Measurements from ENCODE around the gene ISM1. TPM values are rescaled to one million over a fixed set of nuclear protein-coding genes. Genes with fewer than 3 reads are reported as not detected.

The ISM1 gene
- total and polyA plus RNA-seq, 2 donors (not counting 3 experiments of a cell fraction or from before 2014, with no cell fraction given): not detected

DNA sequence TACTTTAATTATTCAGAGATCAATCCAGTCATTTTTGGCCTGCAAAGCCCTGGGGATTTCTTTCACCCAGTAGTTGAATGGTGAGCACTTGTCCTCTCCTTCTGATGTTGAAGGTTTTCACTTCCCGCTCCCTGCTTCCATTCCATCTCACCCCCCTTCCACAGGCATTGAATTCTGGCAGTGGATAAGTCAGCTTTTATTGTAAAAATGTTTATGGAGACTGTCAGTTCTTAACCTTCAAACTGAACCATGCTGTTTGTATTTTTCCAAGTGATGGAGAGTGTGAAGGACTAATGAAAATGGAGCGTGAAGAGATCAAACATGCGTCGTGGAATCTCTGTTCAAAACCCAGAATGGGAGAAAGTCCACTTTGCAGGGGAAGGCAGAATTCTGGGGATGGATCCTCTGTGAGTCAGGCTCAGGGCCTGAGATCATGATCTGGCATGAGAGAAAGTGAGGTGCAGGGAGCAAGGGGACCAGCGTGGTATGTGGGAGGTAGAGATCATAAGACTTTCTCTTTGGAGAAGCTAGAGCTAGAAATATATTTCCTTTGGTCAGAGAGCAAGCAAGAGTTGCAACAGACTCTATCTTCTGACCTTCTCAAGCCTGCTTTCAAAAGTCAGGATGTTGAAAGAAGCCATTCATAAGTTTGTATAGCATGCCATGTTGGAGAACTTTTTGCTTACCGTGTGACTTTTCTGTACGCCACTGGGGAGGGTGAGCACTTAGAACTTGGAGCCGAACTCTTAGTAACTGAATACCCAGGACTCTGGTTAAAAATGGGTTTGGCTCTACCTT is 30.2 kb downstream of the ISM1 start:
- ChIA-PET CTCF (interaction anchor here (4.2 kb wide), 1 partner anchor 10 kb away, joined by 24 read pairs; no protein-coding TSS in a partner anchor), POLR2A (no interaction called here)
- no peaks in the 10 kb centered on the region for H3K36me3 ChIP-seq (ENCODE audit: control insufficient read depth in 2 of 2, extremely low read depth in 1 of 2, insufficient read depth in 2 of 2, low read length in 2 of 2)
- no peak overlapping the region for H2AFZ ChIP-seq (ENCODE audit: low read depth, low read length)
- H3K4me2 ChIP-seq (ENCODE audit: insufficient read depth, low read length): no peak overlapping the region
- BruUV-seq (replicated peaks): no TSS peak
- peaks cover 0 to 3% of the 10 kb centered on the region in 2 experiments for H3K27me3 ChIP-seq (ENCODE audit: control insufficient read depth in 2 of 2, insufficient read depth in 2 of 2, low read length in 2 of 2)
- dilution Hi-C loops (cut with MboI; ENCODE audit: extremely low pct_ligation_motif_present, low sequenced_read_pairs) (no loop called here), intact Hi-C loops (cut with micrococcal nuclease) (no loop called here)
- H3K9me3 ChIP-seq (replicated peaks; ENCODE audit: control insufficient read depth, insufficient read depth, low read length): no peaks in the 10 kb centered on the region
- peaks cover 12% of the 10 kb centered on the region for H3K4me1 ChIP-seq (ENCODE audit: control insufficient read depth, extremely low read depth, insufficient read depth, low read length)
- DNase-seq (ENCODE audit: low read depth, low spot score) (no peak), FAIRE-seq (no peak)
- H3K9me1 ChIP-seq (replicated peaks; ENCODE audit: control insufficient read depth, extremely low read depth, insufficient read depth, low read length): no peaks in the 10 kb centered on the region
- TF ChIP-seq POLR2AphosphoS5 (IDR thresholded peaks at IDR 0.05; ENCODE audit: insufficient read depth, low read depth, low read length) (no peak), FOS (IDR thresholded peaks at IDR 0.05; ENCODE audit: borderline replicate concordance, insufficient read depth, low read length) (no peak)
- H3K79me2 ChIP-seq (ENCODE audit: control insufficient read depth, insufficient read depth, low read length): no peaks in the 10 kb centered on the region
- H3K4me3 ChIP-seq (replicated peaks in 1 of 3; ENCODE audit: insufficient read depth in 1 of 3, low read depth in 1 of 3, low read length in 3 of 3): no peak overlapping the region
- H3K9ac ChIP-seq (replicated peaks; ENCODE audit: extremely low read depth, insufficient read depth, low read length): no peak overlapping the region
- H3K27ac ChIP-seq (ENCODE audit: insufficient read depth, low read depth, low read length): no peak overlapping the region
- H4K20me1 ChIP-seq (replicated peaks; ENCODE audit: control insufficient read depth, extremely low read depth, insufficient read depth, low read length): no peaks in the 10 kb centered on the region

DNA sequence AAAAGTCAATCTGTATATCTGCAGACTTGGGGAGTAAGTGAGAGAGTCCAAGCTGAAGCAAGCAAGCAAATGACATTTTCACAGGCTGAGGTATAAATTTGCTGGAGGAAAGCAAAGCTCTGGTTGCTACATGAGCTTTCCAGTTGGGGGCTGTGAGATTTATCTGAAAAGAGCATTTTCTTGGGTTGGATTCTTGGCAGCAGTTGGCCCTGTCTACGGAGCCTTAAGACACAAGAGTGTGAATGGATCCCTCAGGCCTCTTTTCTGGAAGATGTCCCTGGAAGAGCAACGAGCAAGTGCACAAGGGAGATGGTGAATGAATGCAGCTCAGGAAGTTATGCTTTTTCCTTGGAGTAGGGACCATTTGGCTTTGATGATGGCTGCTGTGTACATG is 30.8 kb downstream of the ISM1 start:
- no TSS peak for BruUV-seq (replicated peaks)
- intact Hi-C loops (cut with micrococcal nuclease) (no loop called here), dilution Hi-C loops (cut with MboI; ENCODE audit: extremely low pct_ligation_motif_present, low sequenced_read_pairs) (no loop called here)
- ChIA-PET POLR2A (no interaction called here), CTCF (interaction anchor here (4.2 kb wide), 1 partner anchor 10 kb away, joined by 24 read pairs; no protein-coding TSS in a partner anchor)
- FAIRE-seq (no peak), DNase-seq (ENCODE audit: low read depth, low spot score) (no peak)
- Histone ChIP-seq H3K9me3 (replicated peaks; ENCODE audit: control insufficient read depth, insufficient read depth, low read length) (no peaks in the 10 kb centered on the region), H3K9ac (replicated peaks; ENCODE audit: extremely low read depth, insufficient read depth, low read length) (no peak overlapping the region), H3K79me2 (ENCODE audit: control insufficient read depth, insufficient read depth, low read length) (no peaks in the 10 kb centered on the region), H3K4me2 (ENCODE audit: insufficient read depth, low read length) (no peak overlapping the region), H3K4me3 (replicated peaks in 1 of 3; ENCODE audit: insufficient read depth in 1 of 3, low read depth in 1 of 3, low read length in 3 of 3) (no peak overlapping the region), H3K4me1 (ENCODE audit: control insufficient read depth, extremely low read depth, insufficient read depth, low read length) (peaks cover 11% of the 10 kb centered on the region), H3K9me1 (replicated peaks; ENCODE audit: control insufficient read depth, extremely low read depth, insufficient read depth, low read length) (no peaks in the 10 kb centered on the region), H2AFZ (ENCODE audit: low read depth, low read length) (no peak overlapping the region), H3K27ac (ENCODE audit: insufficient read depth, low read depth, low read length) (no peak overlapping the region), H3K36me3 (ENCODE audit: control insufficient read depth in 2 of 2, extremely low read depth in 1 of 2, insufficient read depth in 2 of 2, low read length in 2 of 2) (no peaks in the 10 kb centered on the region), H3K27me3 (ENCODE audit: control insufficient read depth in 2 of 2, insufficient read depth in 2 of 2, low read length in 2 of 2) (peaks cover 0 to 3% of the 10 kb centered on the region in 2 experiments), H4K20me1 (replicated peaks; ENCODE audit: control insufficient read depth, extremely low read depth, insufficient read depth, low read length) (no peaks in the 10 kb centered on the region)
- TF ChIP-seq EZH2 (IDR thresholded peaks at IDR 0.05; ENCODE audit: borderline replicate concordance, low read depth, low read length, severe bottlenecking): no peak
- no peak for TF ChIP-seq POLR2AphosphoS5 (IDR thresholded peaks at IDR 0.05; ENCODE audit: insufficient read depth, low read depth, low read length)
- no peak for TF ChIP-seq POLR2A (IDR thresholded peaks at IDR 0.05; ENCODE audit: low read depth, low read length)
- no peak for TF ChIP-seq FOS (IDR thresholded peaks at IDR 0.05; ENCODE audit: borderline replicate concordance, insufficient read depth, low read length)

Data from endothelial cell of umbilical vein (primary cell).